H1 (cell line): ENCODE results near the gene COQ8B. TPM values are rescaled to one million over a fixed set of nuclear protein-coding genes. Genes with fewer than 3 reads are reported as not detected.

ENCODE experiments used
- CTCF ChIA-PET: fragments of 300-600 bp; sonication (Branson Sonifier 250); formaldehyde crosslinking; loops from one replicate; lab custom pipeline; 2021; ENCODE audit not compliant: partially characterized antibody; lab: Charles Lee
- POLR2A ChIA-PET: fragments of 300-600 bp; sonication (Branson Sonifier 250); formaldehyde crosslinking; loops from one replicate; lab custom pipeline; 2021; ENCODE audit warnings: inconsistent platforms; ENCODE audit not compliant: partially characterized antibody; lab: Charles Lee
- DNase-seq, 2 experiments: peaks; one replicate each; pipeline versions ENCODE4 v3.0.0 to v3.0.0-alpha.2; 2010 to 2022; ENCODE audit warnings: low spot score in 2 of 2, low read depth in 1 of 2, mixed read lengths in 1 of 2
- FAIRE-seq: peaks from 2 replicates; lab custom pipeline; 2011; peaks lifted over from hg19 to GRCh38; lab: Jason Lieb, UNC
- H2AFZ ChIP-seq: 2 replicates; pipeline ENCODE4 v1.8.1; 2012; ENCODE audit warnings: low read length, inconsistent platforms
- H2AK5ac ChIP-seq: 2 replicates; pipeline ENCODE4 v1.6.1; 2013; ENCODE audit warnings: low read depth, low read length
- H2BK120ac ChIP-seq: replicated peaks from 2 replicates; pipeline ENCODE3; 2013; ENCODE audit warnings: low read depth, low read length, inconsistent platforms
- H2BK12ac ChIP-seq: 2 replicates; pipeline ENCODE4 v1.6.1; 2013; ENCODE audit warnings: low read depth, low read length
- H2BK15ac ChIP-seq: 2 replicates; pipeline ENCODE4 v1.6.1; 2013; ENCODE audit warnings: low read length
- H2BK20ac ChIP-seq: 2 replicates; pipeline ENCODE4 v1.6.1; 2013; ENCODE audit warnings: low read length
- H2BK5ac ChIP-seq: 2 replicates; pipeline ENCODE4 v1.6.1; 2013; ENCODE audit warnings: low read depth, low read length
- H3K14ac ChIP-seq: 2 replicates; pipeline ENCODE4 v1.6.1; 2013; ENCODE audit warnings: inconsistent platforms; ENCODE audit not compliant: insufficient read length
- H3K18ac ChIP-seq: 2 replicates; pipeline ENCODE4 v1.6.1; 2013; ENCODE audit warnings: low read length; ENCODE audit errors: extremely low read depth
- H3K23ac ChIP-seq: 2 replicates; pipeline ENCODE4 v1.6.1; 2013; ENCODE audit warnings: inconsistent platforms; ENCODE audit not compliant: insufficient read length
- H3K23me2 ChIP-seq: 2 replicates; pipeline ENCODE4 v1.6.1; 2013; ENCODE audit warnings: low read depth, low read length
- H3K27ac ChIP-seq: 2 replicates; pipeline ENCODE4 v1.6.1; 2011; ENCODE audit warnings: low read depth, low read length, inconsistent platforms
- H3K27me3 ChIP-seq, 4 experiments: replicated peaks in 1 of 4; 1 replicate in 1 of 4; 2 replicates in 3 of 4; pipeline versions ENCODE4 v1.6.1 to v1.8.1; 2011 to 2013; ENCODE audit warnings: low read length in 3 of 4, mild to moderate bottlenecking in 3 of 4, inconsistent platforms in 2 of 4, mixed read lengths in 2 of 4, moderate library complexity in 1 of 4; ENCODE audit not compliant: control insufficient read depth in 3 of 4, insufficient read depth in 3 of 4; ENCODE audit errors: extremely low read depth in 1 of 4
- H3K36me3 ChIP-seq, 4 experiments: 2 replicates each; pipeline versions ENCODE4 v1.6.1 to v1.8.1; 2011 to 2013; ENCODE audit warnings: mild to moderate bottlenecking in 4 of 4, low read length in 3 of 4, moderate library complexity in 2 of 4, control low read depth in 1 of 4, inconsistent platforms in 1 of 4; ENCODE audit not compliant: insufficient read depth in 4 of 4, control insufficient read depth in 2 of 4
- H3K4ac ChIP-seq: replicated peaks from 2 replicates; pipeline ENCODE3; 2013; ENCODE audit warnings: low read length, low read depth, mixed read lengths, inconsistent platforms; ENCODE audit not compliant: insufficient read length
- H3K4me1 ChIP-seq, 4 experiments: replicated peaks in 1 of 4; 1 replicate in 1 of 4; 2 replicates in 3 of 4; pipeline versions ENCODE4 v1.6.1 to v1.8.1; 2011 to 2013; ENCODE audit warnings: low read length in 3 of 4, inconsistent platforms in 2 of 4, mixed read lengths in 1 of 4; ENCODE audit not compliant: insufficient read depth in 4 of 4, control insufficient read depth in 3 of 4
- H3K4me2 ChIP-seq, 2 experiments: 2 replicates each; pipeline versions ENCODE4 v1.6.1 to v1.8.1; 2011 to 2013; ENCODE audit warnings: low read depth in 2 of 2, low read length in 2 of 2, control low read depth in 1 of 2, inconsistent platforms in 1 of 2, mild to moderate bottlenecking in 1 of 2; ENCODE audit not compliant: insufficient read depth in 1 of 2
- H3K4me3 ChIP-seq, 4 experiments: fragments of 200-600, 300-600 bp in 1 of 4; sonication (generic), shearing (Covaris generic), sonication (Bioruptor Twin) in 1 of 4; 2 replicates each; pipeline versions ENCODE4 v1.5.1 to v1.8.1; 2011 to 2016; ENCODE audit warnings: low read length in 4 of 4, low read depth in 3 of 4, control low read depth in 2 of 4, inconsistent platforms in 2 of 4, mild to moderate bottlenecking in 2 of 4, mixed read lengths in 1 of 4, moderate library complexity in 1 of 4; ENCODE audit not compliant: insufficient read depth in 2 of 4; ENCODE audit errors: extremely low read depth in 1 of 4
- H3K56ac ChIP-seq: replicated peaks from 2 replicates; pipeline ENCODE3; 2013; ENCODE audit warnings: low read depth, mild to moderate bottlenecking, mixed read lengths, low read length, inconsistent platforms; ENCODE audit not compliant: insufficient read length
- H3K79me1 ChIP-seq: 2 replicates; pipeline ENCODE4 v1.6.1; 2013; ENCODE audit warnings: low read depth, low read length, control low read depth
- H3K79me2 ChIP-seq, 2 experiments: 2 replicates each; pipeline versions ENCODE4 v1.6.1 to v1.8.1; 2012 to 2013; ENCODE audit warnings: low read length in 2 of 2, mild to moderate bottlenecking in 2 of 2, inconsistent platforms in 1 of 2; ENCODE audit not compliant: insufficient read depth in 2 of 2, control insufficient read depth in 1 of 2
- H3K9ac ChIP-seq, 4 experiments: replicated peaks in 1 of 4; 1 replicate in 1 of 4; 2 replicates in 3 of 4; pipeline versions ENCODE4 v1.6.1 to v1.8.1; 2011 to 2013; ENCODE audit warnings: low read depth in 3 of 4, low read length in 3 of 4, control low read depth in 2 of 4, mild to moderate bottlenecking in 2 of 4, moderate library complexity in 2 of 4, inconsistent platforms in 1 of 4; ENCODE audit errors: extremely low read depth in 1 of 4
- H3K9me3 ChIP-seq, 2 experiments: 2 replicates each; pipeline versions ENCODE4 v1.6.1 to v1.8.1; 2012 to 2013; ENCODE audit warnings: mild to moderate bottlenecking in 2 of 2, moderate library complexity in 2 of 2, control low read depth in 1 of 2, inconsistent platforms in 1 of 2, low read depth in 1 of 2, low read length in 1 of 2, mixed read lengths in 1 of 2; ENCODE audit not compliant: insufficient read depth in 2 of 2
- H4K20me1 ChIP-seq, 2 experiments: replicated peaks in 1 of 2; 2 replicates each; pipeline versions ENCODE3 to v1.8.1; 2011 to 2013; ENCODE audit warnings: inconsistent platforms in 2 of 2, low read length in 2 of 2, mild to moderate bottlenecking in 1 of 2; ENCODE audit not compliant: insufficient read depth in 2 of 2, control insufficient read depth in 1 of 2
- H4K5ac ChIP-seq: 2 replicates; pipeline ENCODE4 v1.6.1; 2013; ENCODE audit warnings: low read length, low read depth, mixed read lengths, inconsistent platforms; ENCODE audit not compliant: insufficient read length
- H4K8ac ChIP-seq: 2 replicates; pipeline ENCODE4 v1.8.0; 2013; ENCODE audit warnings: mild to moderate bottlenecking, moderate library complexity, low read length, inconsistent platforms; ENCODE audit not compliant: insufficient read depth; ENCODE audit errors: extremely low read depth
- H4K91ac ChIP-seq: replicated peaks from 2 replicates; pipeline ENCODE3; 2013; ENCODE audit warnings: low read length, mixed read lengths, inconsistent platforms; ENCODE audit not compliant: insufficient read length
- RXRA ChIP-seq: IDR thresholded peaks from 2 replicates; pipeline ENCODE4 v1.6.1; 2011; ENCODE audit warnings: low read depth, mild to moderate bottlenecking, low read length, moderate library complexity; ENCODE audit not compliant: insufficient read depth
- TEAD4 ChIP-seq: IDR thresholded peaks from 2 replicates; pipeline ENCODE4 v1.6.1; 2012; ENCODE audit warnings: low read depth, low read length, inconsistent platforms, mixed read lengths
- WGBS, 2 experiments: shearing (Covaris generic) in 1 of 2; methylation state at CpG; one replicate each; pipeline versions ENCODE4 v1.1.6 to v1.1.7; 2013 to 2015; ENCODE audit warnings: low lambda C conversion rate in 2 of 2, mixed read lengths in 2 of 2, inconsistent platforms in 1 of 2, low coverage in 1 of 2, missing lambda C conversion rate in 1 of 2; ENCODE audit not compliant: insufficient replicate concordance in 2 of 2, insufficient coverage in 1 of 2, insufficient read length in 1 of 2; ENCODE audit errors: extremely low coverage in 1 of 2, missing lambda C conversion rate in 1 of 2; 5-methylcytosine and 5-hydroxymethylcytosine counted together
- polyA plus RNA-seq, 7 experiments: library from polyadenylated mRNA; depleted of rRNA in 3 of 7; stranded (reverse) in 5 of 7; unstranded in 2 of 7; fragments of >200 nt in 5 of 7; fragments of 200-250 nt in 2 of 7; gene quantifications; 1 replicate in 5 of 7; 2 replicates in 1 of 7; 4 replicates in 1 of 7; pipeline versions ENCODE4 v1.2.1 to v1.2.3, GENCODE V29; 2011 to 2013; ENCODE audit warnings: missing spikeins in 2 of 7, mixed read lengths in 2 of 7
- total RNA-seq: library from RNA; stranded (reverse); fragmentation: NEBNext Ultra II Directional; extraction: Animal tissue kit (Norgen Biotek cat#: 25700); gene quantifications from 2 replicates; pipeline ENCODE4 v1.2.1, GENCODE V29; 2021

COQ8B gene
- total and polyA plus RNA-seq, 2 of the 8 experiments (the other 6 are each of a cell fraction or from before 2014, with no cell fraction given) = 41.7 to 46.1 TPM

- Histone ChIP-seq H4K20me1 (peaks cover 0 to 11% of the 10 kb centered on the region in 2 experiments), H3K18ac (no peak overlapping the region), H2AK5ac (no peak overlapping the region), H4K91ac (no peak overlapping the region), H3K4me2 (no peak overlapping the region), H3K9ac (no peak overlapping the region), H3K27ac (no peak overlapping the region), H3K4me3 (no peak overlapping the region), H3K36me3 (peaks cover 9 to 57% (median 33%) of the 10 kb centered on the region in 4 experiments; a peak in 7 of 8 replicates), H4K5ac (no peak overlapping the region), H2BK12ac (no peak overlapping the region), H3K79me2 (no peaks in the 10 kb centered on the region), H3K56ac (no peak overlapping the region), H2BK15ac (no peak overlapping the region), H2BK120ac (no peak overlapping the region), H3K79me1 (no peaks in the 10 kb centered on the region), H3K9me3 (no peaks in the 10 kb centered on the region), H3K23me2 (peaks cover 2% of the 10 kb centered on the region; the same call in 1 of the 2 replicates), H3K4ac (no peak overlapping the region), H2BK20ac (no peak overlapping the region), H3K4me1 (no peaks in the 10 kb centered on the region), H3K23ac (no peak overlapping the region), H2BK5ac (no peak overlapping the region), H2AFZ (no peak overlapping the region), H4K8ac (no peak overlapping the region), H3K27me3 (no peaks in the 10 kb centered on the region; a peak in 1 of 7 replicates), H3K14ac (no peak overlapping the region)
- POLR2A ChIA-PET = interaction anchor here (0.8 to 1.2 kb wide), 2 partner anchors 14 to 21 kb away, joined by 3 read pairs; no protein-coding TSS in a partner anchor
- CTCF ChIA-PET = interaction anchor here (0.7 to 1.5 kb wide), 4 partner anchors 9 to 37 kb away, joined by 3 read pairs; no protein-coding TSS in a partner anchor
- DNase-seq (no peak), FAIRE-seq (no peak)
- TF ChIP-seq RXRA = no peak
- no peak for TF ChIP-seq TEAD4
- WGBS, 2 experiments = 97% methylated on average over 2 of the region's 2 CpGs; no CpG with 5 or more reads in 1 of the 2 experiments
Measured at GRCh38 chr19:40672038-40672437, 44.6 kb downstream of the COQ8B start.
